HG03196 (cell line): ENCODE results near the gene RAD51B.

Source experiments
- ATAC-seq: cut with Tn5 transposase; IDR thresholded peaks from one replicate; pipeline ENCODE4 v1.9.1; 2021; ENCODE audit not compliant: unreplicated experiment

Gene RAD51B

GRCh38 chr14:67833403-67833802 is 13.8 kb downstream of the RAD51B start:
- no peak for ATAC-seq

- ATAC-seq, result no peak
These were observed 16.0 kb downstream of the RAD51B start for GRCh38 chr14:67835596-67835995.

DNA sequence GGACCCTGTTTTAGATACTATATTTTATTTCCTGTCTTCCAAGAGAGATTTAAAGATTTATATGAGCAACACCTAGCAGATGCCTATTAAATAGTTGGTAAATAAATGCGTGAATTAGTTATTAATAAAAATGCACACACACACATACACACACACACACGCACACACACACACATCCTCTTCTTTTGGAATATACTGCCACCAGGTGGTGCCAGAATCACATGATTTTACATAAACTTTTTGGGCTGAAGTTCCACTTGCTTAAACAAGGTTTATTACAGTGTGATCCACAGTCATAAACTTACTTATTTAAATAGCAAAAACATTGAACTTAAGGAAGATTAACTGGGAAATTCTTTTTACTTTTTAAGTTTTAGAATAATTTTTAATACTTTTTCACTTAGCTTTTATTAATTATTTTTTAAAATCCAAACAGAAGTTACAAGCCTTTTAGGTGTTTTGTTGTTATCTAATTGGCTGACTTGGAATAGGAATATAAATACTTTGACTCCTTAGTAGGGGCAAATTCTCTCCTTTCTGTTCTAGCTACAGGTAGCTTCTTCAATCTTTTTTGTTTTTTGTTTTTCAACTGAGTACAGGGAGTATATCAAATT is 17.5 kb downstream of the RAD51B start:
- no peak for ATAC-seq

GRCh38 chr14:67846029-67846610 is 26.5 kb downstream of the RAD51B start:
- no peak for ATAC-seq

DNA sequence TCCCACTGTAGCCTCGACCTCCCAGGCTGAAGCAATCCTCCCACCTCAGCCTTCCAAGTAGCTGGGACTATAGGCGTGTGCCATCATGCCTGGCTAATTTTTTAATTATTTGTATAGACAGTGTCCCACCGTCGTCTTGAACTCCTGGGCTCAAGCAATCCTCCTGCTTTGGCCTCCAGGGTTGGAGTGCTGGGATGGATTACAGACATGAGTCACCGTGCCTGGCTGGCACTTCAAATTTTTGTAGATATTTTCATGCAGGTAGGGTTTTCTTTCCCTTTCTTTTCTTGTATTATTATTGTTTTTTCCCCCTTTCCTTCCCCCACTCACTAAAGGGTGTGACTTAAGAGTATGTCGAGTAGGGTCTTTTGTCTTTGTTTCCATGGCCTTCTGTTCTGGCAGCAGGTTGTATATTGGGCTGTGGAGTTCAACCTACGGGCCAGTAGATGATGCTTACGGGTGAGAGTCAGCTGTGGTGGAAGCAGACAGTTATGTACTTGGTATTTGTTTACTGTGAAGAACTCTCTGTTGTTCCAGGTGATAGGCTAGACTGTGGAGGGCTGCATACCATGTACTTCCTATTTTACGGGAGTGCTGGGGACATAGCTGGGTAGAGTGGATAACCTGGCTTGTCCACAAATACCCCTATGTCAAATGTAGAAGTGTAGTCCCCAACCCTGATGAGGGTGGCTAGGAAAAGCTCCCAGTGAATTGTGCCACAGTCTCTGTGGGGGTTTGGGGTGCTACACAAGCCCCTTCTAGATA is 30.7 kb downstream of the RAD51B start:
- ATAC-seq, result no peak

- ATAC-seq, result no peak
These were observed 32.3 kb downstream of the RAD51B start for GRCh38 chr14:67851785-67852410.

DNA sequence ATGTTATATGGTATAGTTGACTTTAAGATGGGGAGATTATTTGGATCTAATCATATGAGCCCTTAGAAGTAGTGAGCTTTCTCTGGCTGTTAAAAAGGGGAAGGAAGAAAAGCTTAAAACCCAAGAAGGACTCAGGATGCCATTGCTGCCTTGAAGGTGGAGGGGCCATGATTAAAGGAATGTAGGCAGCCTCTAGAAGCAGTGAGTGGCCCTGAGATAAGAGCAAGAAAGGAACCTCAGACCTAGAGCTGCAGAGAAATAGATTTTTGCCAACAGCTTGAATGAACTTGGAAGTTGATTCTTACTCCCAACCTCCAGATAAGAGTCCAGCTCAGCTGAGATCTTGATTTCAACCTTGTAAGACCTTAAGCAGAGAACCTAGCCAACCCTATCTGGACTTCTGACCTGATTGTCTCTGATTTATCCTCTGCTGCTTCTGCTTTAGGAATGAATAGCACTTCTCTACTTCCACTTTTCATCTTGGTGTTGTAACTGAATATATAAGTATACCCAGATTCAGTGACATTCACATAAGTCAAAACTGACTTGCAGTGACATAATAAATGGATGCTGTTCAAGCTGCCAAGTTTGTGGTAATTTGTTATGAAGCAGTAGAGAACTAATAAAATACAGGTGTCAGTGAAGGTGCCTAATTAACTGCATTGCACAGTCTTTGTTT is 33.5 kb downstream of the RAD51B start:
- ATAC-seq, result no peak

DNA sequence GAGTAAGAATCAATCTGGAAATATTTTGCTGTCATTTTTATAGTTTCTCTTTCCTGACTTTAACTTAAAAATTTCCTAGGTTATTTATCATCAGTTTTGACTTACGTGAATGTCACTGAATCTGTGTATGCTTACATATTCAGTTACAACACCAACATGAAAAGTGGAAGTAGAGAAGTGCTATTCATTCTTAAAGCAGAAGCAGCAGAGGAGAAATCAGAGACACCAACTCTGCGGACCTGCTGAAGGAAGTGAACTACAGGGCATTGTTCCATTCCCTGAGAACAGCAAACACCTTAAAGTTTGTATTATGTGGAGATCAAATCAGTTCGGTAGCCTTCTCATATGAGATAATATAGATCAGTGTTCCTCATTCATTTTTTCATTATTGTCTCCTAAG is 34.1 kb downstream of the RAD51B start:
- no peak for ATAC-seq

DNA sequence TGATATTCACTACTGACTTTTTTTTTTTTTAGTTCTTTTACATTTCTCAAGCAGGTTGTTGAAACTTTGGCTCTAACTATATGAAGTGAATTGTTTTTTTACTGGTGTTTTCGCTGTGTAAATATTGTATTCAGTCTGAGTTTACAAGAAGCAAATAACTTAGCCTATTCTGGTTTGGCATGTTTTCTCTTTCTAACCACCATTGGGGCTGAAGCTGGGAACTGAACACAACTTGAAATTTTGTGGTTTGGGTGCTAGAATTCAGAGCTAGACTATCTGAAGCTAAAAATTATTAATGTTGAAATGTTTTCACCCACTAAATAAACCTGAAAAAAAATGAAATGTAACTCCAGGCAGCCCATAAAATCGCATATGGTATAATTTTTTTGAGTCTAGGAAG is 37.2 kb downstream of the RAD51B start:
- no peak for ATAC-seq

- ATAC-seq, result no peak
These were observed 38.3 kb downstream of the RAD51B start for GRCh38 chr14:67857778-67858350.

- no peak for ATAC-seq
These were observed 39.7 kb downstream of the RAD51B start for GRCh38 chr14:67859169-67859749.

GRCh38 chr14:67863223-67863622 is 43.6 kb downstream of the RAD51B start:
- ATAC-seq, result no peak

DNA sequence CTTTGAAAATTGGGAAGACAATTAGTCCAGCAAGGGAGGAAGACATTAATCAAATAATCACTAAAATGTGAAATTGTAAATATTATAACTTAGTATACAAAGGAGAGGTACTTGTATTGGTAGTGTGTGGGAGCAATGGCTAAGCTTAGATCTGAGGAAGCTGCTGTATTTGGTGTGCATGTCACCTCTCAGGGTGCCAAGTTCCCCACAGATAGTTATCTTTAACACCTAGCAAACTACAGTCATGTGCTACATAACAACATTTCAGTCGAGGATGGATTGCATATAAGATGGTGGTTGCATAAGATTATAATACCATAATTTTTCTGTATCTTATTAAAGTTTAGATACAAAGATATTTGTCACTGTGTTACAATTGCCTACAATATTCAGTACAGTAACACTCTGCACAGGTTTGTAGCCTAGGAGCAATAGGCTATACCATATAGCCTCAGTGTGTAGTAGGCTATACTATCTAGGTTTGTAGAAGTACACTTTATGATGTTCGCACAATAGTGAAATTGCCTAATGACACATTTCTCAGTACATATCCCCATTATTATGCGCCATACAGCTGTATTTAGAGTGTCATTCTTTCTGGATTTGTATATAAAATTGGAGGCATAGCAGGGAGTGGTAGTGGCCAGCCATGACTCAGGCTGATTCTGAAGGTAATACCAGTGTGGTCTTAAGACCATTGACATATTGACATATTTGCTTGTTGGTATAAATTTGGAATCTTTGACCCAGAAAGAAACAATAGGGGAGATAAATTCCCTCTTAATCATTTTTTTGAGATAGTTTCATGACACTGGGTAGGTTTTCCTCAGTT is 55.8 kb downstream of the RAD51B start:
- ATAC-seq, result no peak

GRCh38 chr14:67879026-67879425 is 59.4 kb downstream of the RAD51B start:
- ATAC-seq, result no peak

DNA sequence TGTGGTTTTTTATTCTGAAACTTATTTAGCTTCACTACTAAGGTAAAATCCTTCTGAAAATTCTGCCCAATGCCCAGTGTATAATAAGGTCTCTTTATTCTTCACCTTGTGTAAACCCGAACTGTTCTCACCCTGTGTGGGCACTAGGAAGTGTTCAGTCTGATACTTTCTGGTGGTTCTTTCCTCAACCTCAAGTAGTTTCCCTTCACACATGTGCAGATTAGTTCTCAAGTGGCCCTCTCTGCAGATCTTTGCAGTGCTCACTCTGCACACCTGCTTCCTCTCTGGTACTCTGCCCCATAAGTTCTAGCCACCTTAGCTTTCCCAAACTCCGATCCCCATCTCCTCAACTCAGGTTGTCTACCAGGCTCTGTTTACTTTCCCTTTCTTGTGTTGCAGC is 61.6 kb downstream of the RAD51B start:
- peak; percentile 95 for ATAC-seq

- no peak for ATAC-seq
These were observed 63.5 kb downstream of the RAD51B start for GRCh38 chr14:67882986-67883555.

DNA sequence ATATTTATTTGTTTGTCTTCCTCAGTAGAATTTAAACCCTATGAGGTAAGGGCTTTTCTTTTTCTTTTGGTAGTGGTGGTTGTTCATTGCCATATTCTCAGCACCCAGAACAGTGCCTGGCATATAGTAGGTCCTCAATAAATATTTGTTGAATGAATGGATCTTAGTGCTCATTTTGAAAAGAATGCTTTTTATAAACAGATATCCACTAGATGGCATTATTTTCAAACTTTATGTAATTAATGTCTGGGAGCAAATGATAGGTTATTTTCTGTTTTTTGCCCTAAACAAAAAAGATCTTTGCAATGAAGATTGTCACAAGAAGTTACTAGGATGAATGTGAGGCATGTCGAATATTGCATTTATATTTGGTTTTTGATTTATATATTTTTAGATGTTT is 64.1 kb downstream of the RAD51B start:
- ATAC-seq, result no peak

DNA sequence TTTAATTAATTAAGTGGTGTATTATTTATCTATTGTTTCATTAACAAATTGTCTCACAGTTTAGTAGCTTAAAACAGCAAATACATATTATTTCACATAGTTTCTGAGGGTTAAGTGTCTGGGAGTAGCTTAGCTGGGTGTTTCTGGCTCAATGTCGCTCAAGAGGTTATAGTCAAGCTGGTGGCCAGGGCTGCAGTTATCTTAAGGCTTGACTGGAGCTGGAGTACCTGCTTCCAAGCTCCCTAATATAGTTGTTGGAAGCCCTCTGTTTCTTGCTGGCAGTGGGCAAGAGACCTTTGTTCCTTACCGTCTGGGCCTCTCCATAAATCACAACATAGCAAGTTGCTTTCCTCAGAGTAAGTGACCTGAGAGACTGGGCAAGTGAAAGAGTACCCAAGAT is 66.6 kb downstream of the RAD51B start:
- no peak for ATAC-seq

DNA sequence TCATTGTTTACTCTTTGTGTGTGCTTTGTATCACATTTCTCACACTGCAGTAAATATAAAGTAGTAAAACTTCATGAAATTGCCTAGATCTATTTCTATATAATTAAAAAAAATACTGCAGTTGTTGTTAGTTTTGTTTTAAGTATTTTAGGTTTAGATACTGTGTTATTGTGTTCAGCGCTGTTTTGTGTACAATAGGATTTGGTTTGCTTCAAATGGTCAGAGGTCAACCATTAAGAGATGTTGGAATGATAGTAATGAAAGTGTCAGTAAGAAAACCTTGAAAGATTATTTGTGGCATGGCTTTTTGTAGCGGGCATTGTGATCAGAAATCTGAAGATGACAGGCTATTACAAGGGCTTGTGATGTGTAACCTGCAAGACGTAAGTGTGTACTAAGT is 67.9 kb downstream of the RAD51B start:
- no peak for ATAC-seq
